Spleen (tissue), 11 donors: ENCODE measurements around the gene SSPN. TPM values are rescaled to one million over a fixed set of nuclear protein-coding genes. Genes with fewer than 3 reads are reported as not detected.
"Not testable (repeated sequence)": the region's sequence is repeated elsewhere in the genome, so short reads cannot be mapped to it uniquely, and the experiment has no call there.

Source experiments
- DNase-seq: peaks from one replicate; pipeline ENCODE4 v3.0.0-alpha.2; 2020
- H3K27ac ChIP-seq, 8 donors: fragments of 200-600 bp; sonication (generic) in 7 of 8; 1 replicate in 4 of 8; 2 replicates in 4 of 8; pipeline versions ENCODE4 v1.5.0 to v1.8.0; 2016 to 2021; ENCODE audit warnings: inconsistent platforms in 4 of 8, mild to moderate bottlenecking in 4 of 8, moderate library complexity in 1 of 8
- H3K27me3 ChIP-seq, 7 donors: fragments of 200-600 bp; sonication (generic) in 6 of 7; replicated peaks in 1 of 7; 1 replicate in 4 of 7; 2 replicates in 3 of 7; pipeline versions ENCODE4 v1.5.0 to v1.8.0; 2016 to 2021; ENCODE audit warnings: inconsistent platforms in 3 of 7, mild to moderate bottlenecking in 1 of 7
- H3K36me3 ChIP-seq, 6 donors: fragments of 200-600 bp; sonication (generic) in 5 of 6; 1 replicate in 4 of 6; 2 replicates in 2 of 6; pipeline versions ENCODE4 v1.5.0 to v1.8.0; 2016 to 2021; ENCODE audit warnings: inconsistent platforms in 2 of 6
- H3K4me1 ChIP-seq, 6 donors: fragments of 200-600 bp; sonication (generic) in 5 of 6; 1 replicate in 3 of 6; 2 replicates in 3 of 6; pipeline versions ENCODE4 v1.5.0 to v1.8.0; 2016 to 2021; ENCODE audit warnings: inconsistent platforms in 3 of 6
- H3K4me3 ChIP-seq, 8 donors: fragments of 200-600 bp; sonication (generic) in 7 of 8; 1 replicate in 4 of 8; 2 replicates in 4 of 8; pipeline versions ENCODE4 v1.5.0 to v1.8.0; 2016 to 2021; ENCODE audit warnings: inconsistent platforms in 4 of 8, mild to moderate bottlenecking in 4 of 8, moderate library complexity in 2 of 8
- H3K9me3 ChIP-seq, 8 donors: fragments of 200-600 bp; sonication (generic) in 7 of 8; 1 replicate in 4 of 8; 2 replicates in 4 of 8; pipeline versions ENCODE4 v1.5.0 to v1.8.0; 2016 to 2021; ENCODE audit warnings: inconsistent platforms in 4 of 8
- POLR2A ChIP-seq, 3 donors: fragments of 450-650 bp; IDR thresholded peaks; one replicate each; pipeline ENCODE4 v1.5.1; 2017; ENCODE audit warnings: antibody characterized with exemption in 3 of 3, mild to moderate bottlenecking in 1 of 3
- POLR2AphosphoS5 ChIP-seq, 3 donors: sonication (generic); formaldehyde crosslinking; IDR thresholded peaks; one replicate each; pipeline ENCODE4 v1.5.1; 2017; ENCODE audit warnings: antibody characterized with exemption in 3 of 3
- WGBS, 5 donors: extraction: QIAGEN DNeasy Blood & Tissue Kit in 3 of 5; methylation state at CpG; one replicate each; pipeline versions ENCODE4 v1.1.5 to v1.1.7; 2013 to 2018; 5-methylcytosine and 5-hydroxymethylcytosine counted together
- intact Hi-C: fragments of 100-400 bp; cut with DNase I; formaldehyde crosslinking; loops from one replicate; pipeline ENCODE4 v1.15.0; 2023; ENCODE audit warnings: low total_unique reads
- polyA plus RNA-seq, 3 donors: library from polyadenylated mRNA; stranded (reverse); fragments of 200-250 nt; gene quantifications; one replicate each; pipeline ENCODE4 v1.2.1, GENCODE V29; 2013
- total RNA-seq, 7 donors: library from RNA; depleted of rRNA in 3 of 7; stranded (reverse); fragments of >200 nt in 3 of 7; fragmentation: NEBNext Ultra II Directional in 4 of 7; extraction: Animal tissue kit (Norgen Biotek cat#: 25700) in 4 of 7; gene quantifications; one replicate each; pipeline versions ENCODE4 v1.1.0 to v1.2.1, GENCODE V29; 2016 to 2021
- TF ChIP-seq, protein P1 (sequence below), 11 experiments: fragments of 200-600 bp in 7 of 11; fragments of 450-650 bp in 4 of 11; sonication (generic) in 4 of 11; IDR thresholded peaks in 8 of 11; conservative IDR thresholded peaks in 3 of 11; 1 replicate in 7 of 11; 2 replicates in 4 of 11; pipeline versions ENCODE4 v1.4.0 to v1.8.0; 2016 to 2021; ENCODE audit warnings: antibody characterized with exemption in 11 of 11, inconsistent platforms in 4 of 11, mild to moderate bottlenecking in 1 of 11
- donor health status: healthy with polysubstance abuse.
- donor health status: DM: no; HTN: no; CAD: no; lungs with moderate emphysema.
- donor health status: DM: no; HTN: no; CAD: no.
- donor health status: Bipolar disorder and iron deficiency.
- donor health status: healthy.
- donor health status: DM: no; HTN: no; CAD: no.
- donor health status: DM: yes; HTN: yes; CAD: no.

The SSPN gene
- total and polyA plus RNA-seq, 10 donors: 2.7 to 46.6 (median 10.6) TPM

DNA sequence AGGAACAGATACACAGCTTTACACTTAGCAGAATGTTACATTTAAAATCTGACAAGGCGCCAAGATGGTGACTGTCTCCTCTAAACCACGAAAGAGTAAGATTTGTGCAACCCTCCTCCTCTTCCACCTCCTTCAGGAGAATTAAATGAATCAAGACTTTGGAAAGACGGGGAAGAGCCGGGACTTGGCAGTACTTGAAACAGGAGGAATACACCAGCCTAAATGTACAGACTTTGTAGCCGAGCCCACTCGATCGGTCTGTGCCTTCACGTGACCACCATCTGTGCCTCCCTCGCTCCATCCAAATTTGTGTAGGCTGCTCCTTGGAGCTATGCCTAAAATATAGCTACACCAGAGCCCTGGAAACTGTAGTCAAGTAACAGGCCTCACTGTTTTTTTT lies 38.3 kb downstream of the SSPN start:
- no peaks in the 10 kb centered on the region for H3K9me3 ChIP-seq
- 77 to 91% (median 90%) methylated on average over 9 of the region's 9 CpGs for WGBS, 5 donors
- no peaks in the 10 kb centered on the region for H3K4me1 ChIP-seq
- no peaks in the 10 kb centered on the region for H3K27me3 ChIP-seq
- H3K36me3 ChIP-seq: no peaks in the 10 kb centered on the region
- no peak overlapping the region for H3K27ac ChIP-seq
- no peak for DNase-seq
- intact Hi-C loops: no loop called here
- H3K4me3 ChIP-seq: no peak overlapping the region
- TF ChIP-seq POLR2A (IDR thresholded peaks at IDR 0.05) (no peak), POLR2AphosphoS5 (IDR thresholded peaks at IDR 0.05) (no peak)
- TF ChIP-seq, protein P1, sequence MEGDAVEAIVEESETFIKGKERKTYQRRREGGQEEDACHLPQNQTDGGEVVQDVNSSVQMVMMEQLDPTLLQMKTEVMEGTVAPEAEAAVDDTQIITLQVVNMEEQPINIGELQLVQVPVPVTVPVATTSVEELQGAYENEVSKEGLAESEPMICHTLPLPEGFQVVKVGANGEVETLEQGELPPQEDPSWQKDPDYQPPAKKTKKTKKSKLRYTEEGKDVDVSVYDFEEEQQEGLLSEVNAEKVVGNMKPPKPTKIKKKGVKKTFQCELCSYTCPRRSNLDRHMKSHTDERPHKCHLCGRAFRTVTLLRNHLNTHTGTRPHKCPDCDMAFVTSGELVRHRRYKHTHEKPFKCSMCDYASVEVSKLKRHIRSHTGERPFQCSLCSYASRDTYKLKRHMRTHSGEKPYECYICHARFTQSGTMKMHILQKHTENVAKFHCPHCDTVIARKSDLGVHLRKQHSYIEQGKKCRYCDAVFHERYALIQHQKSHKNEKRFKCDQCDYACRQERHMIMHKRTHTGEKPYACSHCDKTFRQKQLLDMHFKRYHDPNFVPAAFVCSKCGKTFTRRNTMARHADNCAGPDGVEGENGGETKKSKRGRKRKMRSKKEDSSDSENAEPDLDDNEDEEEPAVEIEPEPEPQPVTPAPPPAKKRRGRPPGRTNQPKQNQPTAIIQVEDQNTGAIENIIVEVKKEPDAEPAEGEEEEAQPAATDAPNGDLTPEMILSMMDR (IDR thresholded peaks at IDR 0.05 in 8 of 11, conservative IDR thresholded peaks at IDR 0.05 in 3 of 11): no peak

DNA sequence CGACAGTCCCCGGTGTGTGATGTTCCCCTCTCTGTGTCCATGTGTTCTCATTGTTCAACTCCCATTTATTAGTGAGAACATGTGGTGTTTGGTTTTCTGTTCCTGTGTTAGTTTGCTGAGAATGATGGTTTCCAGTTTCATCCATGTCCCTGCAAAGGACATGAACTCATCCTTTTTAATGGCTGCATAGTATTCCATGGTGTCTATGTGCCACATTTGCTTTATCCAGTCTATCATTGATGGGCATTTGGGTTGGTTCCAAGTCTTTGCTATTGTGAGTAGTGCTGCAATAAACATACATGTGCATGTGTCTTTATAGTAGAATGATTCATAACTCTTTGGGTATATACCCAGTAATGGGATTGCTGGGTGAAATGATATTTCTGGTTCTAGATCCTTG lies 40.1 kb downstream of the SSPN start:
- intact Hi-C loops: not testable (repeated sequence)

DNA sequence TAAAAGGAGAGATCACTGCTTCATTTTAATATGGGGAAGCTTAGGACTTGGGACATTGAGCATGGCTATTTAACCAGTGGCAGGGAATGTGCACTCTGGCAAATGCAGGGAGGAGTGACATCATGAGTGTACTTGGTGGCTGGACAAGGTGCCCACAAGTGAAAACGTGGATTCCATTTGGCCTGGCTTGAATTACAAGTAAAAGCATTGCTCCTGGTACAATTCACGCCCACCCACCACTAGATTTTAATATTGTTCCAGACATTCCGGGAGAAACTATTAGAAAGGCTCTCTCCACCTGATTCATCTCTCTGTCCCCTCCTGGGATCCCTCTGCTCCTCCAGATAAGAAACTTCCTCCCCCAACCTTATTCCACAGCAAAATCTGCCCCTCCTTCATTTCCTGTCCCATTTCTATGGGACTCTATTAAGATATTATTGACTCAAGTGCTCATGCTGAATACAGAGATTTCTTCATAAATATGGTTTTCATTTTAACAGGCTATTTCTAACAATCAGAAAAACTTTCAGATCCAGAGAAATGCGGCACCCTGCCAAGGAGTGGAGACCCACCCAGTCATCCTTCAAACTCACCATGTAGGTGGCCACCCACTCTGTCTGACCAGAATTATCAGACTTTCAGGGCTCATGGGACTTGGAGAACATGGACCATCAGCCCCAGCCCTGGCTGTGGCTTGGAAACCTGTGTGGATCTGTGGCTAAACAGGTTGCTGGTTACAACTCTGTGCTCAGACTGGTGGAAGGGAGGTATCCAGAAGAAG lies 43.2 kb downstream of the SSPN start:
- no peak for TF ChIP-seq POLR2A (IDR thresholded peaks at IDR 0.05)
- TF ChIP-seq, protein P1 (IDR thresholded peaks at IDR 0.05 in 8 of 11, conservative IDR thresholded peaks at IDR 0.05 in 3 of 11): no peak
- no peak overlapping the region for H3K27ac ChIP-seq
- no peak for DNase-seq
- peaks cover 0 to 4% (median 0%) of the 10 kb centered on the region in 6 donors for H3K4me1 ChIP-seq
- no peak overlapping the region for H3K4me3 ChIP-seq
- no peaks in the 10 kb centered on the region for H3K36me3 ChIP-seq
- intact Hi-C loops: no loop called here
- WGBS, 5 donors: 80 to 87% (median 83%) methylated on average over 4 of the region's 4 CpGs
- H3K27me3 ChIP-seq: peaks cover 0 to 14% (median 0%) of the 10 kb centered on the region in 7 donors
- H3K9me3 ChIP-seq: no peaks in the 10 kb centered on the region

More for the DNA sequence above, 40.1 kb downstream of the SSPN start:
- not testable (repeated sequence) for H3K4me3 ChIP-seq, H3K9me3 ChIP-seq, H3K36me3 ChIP-seq, DNase-seq, H3K27ac ChIP-seq, H3K4me1 ChIP-seq
- WGBS, 5 donors: 96 to 100% (median 100%) methylated on average over 2 of the region's 2 CpGs
- H3K27me3 ChIP-seq: peaks cover 0 to 14% (median 0%) of the 10 kb centered on the region in 7 donors

DNA sequence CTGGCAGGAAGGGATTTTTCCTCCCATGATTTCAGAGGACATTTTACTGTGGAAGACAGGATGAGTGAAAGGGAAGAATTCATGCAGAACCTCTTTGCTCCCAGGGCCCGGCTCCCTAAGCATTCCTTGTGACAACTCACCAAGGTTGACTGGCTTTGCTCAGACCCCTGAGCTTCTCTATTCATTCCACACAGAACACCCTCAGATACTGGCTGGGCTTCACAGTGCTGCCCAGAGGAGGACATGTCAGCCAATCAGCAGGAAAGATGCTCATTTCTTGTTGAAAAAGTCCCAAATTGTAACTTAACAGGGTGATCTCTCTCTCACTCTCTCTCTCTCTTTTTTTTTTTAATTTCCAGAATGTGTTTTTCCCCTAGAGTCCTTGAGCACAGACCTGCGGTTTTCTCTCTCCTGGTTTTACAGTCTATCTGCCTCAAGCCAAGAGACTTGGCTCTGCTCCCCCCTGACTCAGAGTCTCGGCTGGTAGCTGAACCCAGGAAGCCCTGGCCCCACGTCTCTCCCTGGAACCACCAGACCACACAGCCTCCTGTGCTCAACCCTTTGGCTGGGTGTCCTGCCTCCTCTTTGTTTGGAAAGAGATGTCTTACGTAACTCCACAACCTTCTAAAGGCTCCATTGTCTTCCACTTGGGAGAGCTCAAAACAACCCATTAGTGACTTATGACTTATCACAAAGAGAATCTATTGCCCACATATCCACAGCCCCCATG lies 43.9 kb downstream of the SSPN start:
- Histone ChIP-seq H3K4me3 (no peak overlapping the region), H3K4me1 (peaks cover 0 to 4% (median 0%) of the 10 kb centered on the region in 6 donors), H3K27ac (no peak overlapping the region), H3K9me3 (no peaks in the 10 kb centered on the region), H3K36me3 (no peaks in the 10 kb centered on the region), H3K27me3 (peaks cover 0 to 14% (median 0%) of the 10 kb centered on the region in 7 donors)
- DNase-seq: no peak
- 62 to 88% (median 68%) methylated on average over 5 of the region's 5 CpGs for WGBS, 5 donors
- intact Hi-C loops: no loop called here
- TF ChIP-seq POLR2AphosphoS5 (IDR thresholded peaks at IDR 0.05) (no peak), POLR2A (IDR thresholded peaks at IDR 0.05) (no peak)
- TF ChIP-seq, protein P1 (IDR thresholded peaks at IDR 0.05 in 8 of 11, conservative IDR thresholded peaks at IDR 0.05 in 3 of 11): no peak
